Left forelimb (tissue), 1 donor: ENCODE results near the gene ZNRF3.
"Not testable (repeated sequence)": the region's sequence is repeated elsewhere in the genome, so short reads cannot be mapped to it uniquely, and the experiment has no call there.

ENCODE experiments used
- DNase-seq: peaks from one replicate; pipeline ENCODE4 v3.0.0-alpha.2; 2018; ENCODE audit warnings: low spot score

ZNRF3 gene

GRCh38 chr22:28933321-28933720 is 49.9 kb downstream of the ZNRF3 start:
- no peak for DNase-seq

- no peak for DNase-seq
These were observed 50.7 kb downstream of the ZNRF3 start for GRCh38 chr22:28934026-28934425.

- DNase-seq: no peak
These were observed 51.8 kb downstream of the ZNRF3 start for GRCh38 chr22:28935140-28935539.

GRCh38 chr22:28935713-28936112 is 52.3 kb downstream of the ZNRF3 start:
- DNase-seq: no peak

GRCh38 chr22:28936200-28936599 is 52.8 kb downstream of the ZNRF3 start:
- DNase-seq: no peak

GRCh38 chr22:28937206-28938025 is 54.0 kb downstream of the ZNRF3 start:
- DNase-seq: no peak

- no peak for DNase-seq
These were observed 55.0 kb downstream of the ZNRF3 start for GRCh38 chr22:28938286-28938833.

GRCh38 chr22:28939394-28939793 is 56.0 kb downstream of the ZNRF3 start:
- no peak for DNase-seq

GRCh38 chr22:28939932-28940331 is 56.6 kb downstream of the ZNRF3 start:
- DNase-seq: no peak

GRCh38 chr22:28940441-28940840 is 57.1 kb downstream of the ZNRF3 start:
- no peak for DNase-seq

- DNase-seq: no peak
These were observed 59.0 kb downstream of the ZNRF3 start for GRCh38 chr22:28942333-28942732.

- DNase-seq: no peak
These were observed 59.6 kb downstream of the ZNRF3 start for GRCh38 chr22:28942801-28943500.

- DNase-seq: no peak
These were observed 60.1 kb downstream of the ZNRF3 start for GRCh38 chr22:28943501-28943879.

- no peak for DNase-seq
These were observed 63.8 kb downstream of the ZNRF3 start for GRCh38 chr22:28947125-28947524.

GRCh38 chr22:28948424-28948823 is 65.1 kb downstream of the ZNRF3 start:
- no peak for DNase-seq

- not testable (repeated sequence) for DNase-seq
These were observed 65.6 kb downstream of the ZNRF3 start for GRCh38 chr22:28948860-28949551.

- no peak for DNase-seq
These were observed 66.4 kb downstream of the ZNRF3 start for GRCh38 chr22:28949788-28950187.

- DNase-seq: no peak
These were observed 67.4 kb downstream of the ZNRF3 start for GRCh38 chr22:28950617-28951411.

GRCh38 chr22:28951530-28951929 is 68.2 kb downstream of the ZNRF3 start:
- no peak for DNase-seq

GRCh38 chr22:28951969-28952521 is 68.7 kb downstream of the ZNRF3 start:
- DNase-seq: peak; percentile 72

- DNase-seq: no peak
These were observed 69.5 kb downstream of the ZNRF3 start for GRCh38 chr22:28952857-28953256.
